Effector memory CD8-positive, alpha-beta T cell (primary cell): Measurements from ENCODE around the gene SLC25A34.
A peak's percentile ranks its signal among the peaks of the same experiment; 100 is the strongest.
"Not testable (repeated sequence)": the region's sequence is repeated elsewhere in the genome, so short reads cannot be mapped to it uniquely, and the experiment has no call there.

ENCODE experiments used
- ATAC-seq: fragments of 150-1000 bp; cut with Tn5 transposase; replicated peaks from 2 replicates; pipeline ENCODE4 v1.10.0; 2021; ENCODE audit warnings: mild to moderate bottlenecking, moderate library complexity
- DNase-seq, 3 experiments: peaks; one replicate each; pipeline ENCODE4 v3.0.0; 2021
- H3K27ac Mint-ChIP-seq, 2 donors: one replicate each; pipeline ENCODE4 v1.8.0; 2022; ENCODE audit warnings: mild to moderate bottlenecking in 2 of 2, mixed read lengths in 2 of 2, moderate library complexity in 2 of 2
- H3K27me3 Mint-ChIP-seq, 2 donors: one replicate each; pipeline ENCODE4 v1.8.0; 2022; ENCODE audit warnings: mixed read lengths in 2 of 2
- H3K36me3 Mint-ChIP-seq: one replicate; pipeline ENCODE4 v1.8.0; 2022; ENCODE audit warnings: mild to moderate bottlenecking, moderate library complexity, mixed read lengths; ENCODE audit not compliant: insufficient read depth
- H3K4me1 Mint-ChIP-seq, 2 donors: one replicate each; pipeline ENCODE4 v1.8.0; 2022; ENCODE audit warnings: low read depth in 2 of 2, mixed read lengths in 2 of 2
- H3K4me3 Mint-ChIP-seq, 2 donors: one replicate each; pipeline ENCODE4 v1.8.0; 2022; ENCODE audit warnings: mild to moderate bottlenecking in 2 of 2, mixed read lengths in 2 of 2, moderate library complexity in 2 of 2
- H3K9me3 Mint-ChIP-seq, 2 donors: one replicate each; pipeline ENCODE4 v1.8.0; 2022; ENCODE audit warnings: mixed read lengths in 2 of 2
- total RNA-seq, 9 experiments: gene quantifications; one replicate each; lab custom pipeline; 2026; lab: John Stamatoyannopoulos, UW

Gene SLC25A34
- total RNA-seq, result 1.3 to 4.5 (median 2.9) reads per million in 9 experiments

DNA sequence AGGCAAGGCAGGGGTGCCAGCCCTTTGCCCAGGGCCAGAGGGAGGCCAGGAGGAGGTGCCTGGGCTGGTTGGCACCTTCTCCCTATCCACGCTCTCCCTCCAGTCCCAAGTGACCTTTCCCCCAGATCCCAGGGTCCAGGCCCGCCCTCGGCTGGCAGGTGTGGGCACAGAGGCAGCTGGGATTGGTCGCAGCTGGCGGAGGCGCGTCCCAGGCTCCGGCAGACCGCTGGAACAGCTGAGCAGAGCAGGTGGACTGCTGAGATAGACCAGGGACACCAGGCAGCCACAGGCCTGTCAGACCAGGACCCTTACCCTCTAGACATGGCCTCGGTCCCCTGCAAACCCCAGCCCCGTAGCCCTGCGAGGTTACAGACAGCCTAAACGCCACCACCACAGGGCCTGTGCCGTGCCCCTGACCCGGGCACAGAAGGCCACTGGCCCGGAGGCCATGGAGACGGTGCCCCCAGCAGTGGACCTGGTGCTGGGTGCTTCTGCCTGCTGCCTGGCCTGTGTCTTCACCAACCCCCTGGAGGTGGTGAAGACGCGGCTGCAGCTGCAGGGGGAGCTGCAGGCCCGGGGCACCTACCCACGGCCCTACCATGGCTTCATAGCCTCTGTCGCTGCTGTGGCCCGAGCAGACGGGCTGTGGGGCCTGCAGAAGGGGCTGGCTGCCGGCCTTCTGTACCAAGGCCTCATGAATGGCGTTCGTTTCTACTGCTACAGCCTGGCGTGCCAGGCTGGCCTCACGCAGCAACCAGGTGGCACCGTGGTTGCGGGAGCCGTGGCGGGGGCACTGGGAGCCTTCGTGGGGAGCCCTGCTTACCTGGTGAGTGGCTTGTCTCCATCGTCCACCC is at the start of gene SLC25A34:
Gene SLC25A34, plus strand, starts transcription at position 221 of the 854 bp plus-strand sequence. Its CDS starts 228 bp downstream, at position 449.
- Mint-ChIP-seq H3K27me3 (peaks cover 0 to 1% of the 10 kb centered on the region in 2 donors), H3K9me3 (no peaks in the 10 kb centered on the region), H3K4me1 (peaks cover 2 to 3% of the 10 kb centered on the region in 2 donors), H3K27ac (no peak within 1 kb of the TSS), H3K36me3 (peaks cover 26% of the 10 kb centered on the region), H3K4me3 (no peak within 1 kb of the TSS)
- DNase-seq (no peak), ATAC-seq (no peak)

GRCh38 chr1:15687446-15687845 is 48.6 kb upstream of the SLC25A34 start:
- no peak overlapping the region for H3K27ac Mint-ChIP-seq
- H3K4me1 Mint-ChIP-seq, result peaks cover 17 to 29% of the 10 kb centered on the region in 2 donors
- DNase-seq, result no peak
- ATAC-seq, result no peak
- H3K27me3 Mint-ChIP-seq, result no peaks in the 10 kb centered on the region
- H3K9me3 Mint-ChIP-seq, result no peaks in the 10 kb centered on the region
- peaks cover 32% of the 10 kb centered on the region for H3K36me3 Mint-ChIP-seq
- H3K4me3 Mint-ChIP-seq, result peak overlapping the region in 1 of 2 donors; percentile 18

DNA sequence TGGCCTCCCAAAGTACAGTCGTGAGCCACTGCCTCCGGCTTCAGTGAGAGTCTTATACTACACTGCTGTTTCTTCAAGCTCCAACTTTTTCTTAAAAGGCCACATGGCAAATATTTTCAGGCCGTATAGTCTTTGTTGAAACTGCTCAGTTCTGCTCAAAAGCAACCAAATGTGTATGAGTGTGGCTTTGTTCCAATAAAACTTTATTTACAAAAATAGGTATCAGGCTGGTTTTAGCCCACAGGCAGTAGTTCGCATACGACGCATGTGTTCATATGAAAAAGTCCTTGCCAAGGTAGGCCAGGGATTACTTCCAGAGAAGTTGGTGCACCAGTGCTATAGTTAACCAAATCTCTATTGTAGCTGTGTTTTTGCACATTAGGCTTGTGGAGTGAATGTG is 45.7 kb upstream of the SLC25A34 start:
- H3K4me3 Mint-ChIP-seq, result no peak overlapping the region
- no peaks in the 10 kb centered on the region for H3K9me3 Mint-ChIP-seq
- ATAC-seq (no peak), DNase-seq (no peak)
- H3K27ac Mint-ChIP-seq, result no peak overlapping the region
- H3K36me3 Mint-ChIP-seq, result peaks cover 14% of the 10 kb centered on the region
- H3K4me1 Mint-ChIP-seq, result peaks cover 11 to 33% of the 10 kb centered on the region in 2 donors
- no peaks in the 10 kb centered on the region for H3K27me3 Mint-ChIP-seq

- H3K4me3 Mint-ChIP-seq, result no peak overlapping the region
Observed at GRCh38 chr1:15691434-15692032, 44.5 kb upstream of the SLC25A34 start.

GRCh38 chr1:15692121-15692682 is 43.9 kb upstream of the SLC25A34 start:
- Mint-ChIP-seq H3K4me1 (peaks cover 15 to 29% of the 10 kb centered on the region in 2 donors), H3K9me3 (no peaks in the 10 kb centered on the region), H3K36me3 (peaks cover 18% of the 10 kb centered on the region), H3K27me3 (no peaks in the 10 kb centered on the region), H3K27ac (peak overlapping the region in 1 of 2 donors; percentile 84), H3K4me3 (no peak overlapping the region)
- no peak for ATAC-seq
- no peak for DNase-seq

More at GRCh38 chr1:15691434-15692032, 44.5 kb upstream of the SLC25A34 start:
- H3K9me3 Mint-ChIP-seq, result no peaks in the 10 kb centered on the region
- H3K4me1 Mint-ChIP-seq, result peaks cover 8 to 26% of the 10 kb centered on the region in 2 donors
- DNase-seq (no peak), ATAC-seq (no peak)
- H3K27ac Mint-ChIP-seq, result no peak overlapping the region
- peaks cover 20% of the 10 kb centered on the region for H3K36me3 Mint-ChIP-seq
- H3K27me3 Mint-ChIP-seq, result no peaks in the 10 kb centered on the region

DNA sequence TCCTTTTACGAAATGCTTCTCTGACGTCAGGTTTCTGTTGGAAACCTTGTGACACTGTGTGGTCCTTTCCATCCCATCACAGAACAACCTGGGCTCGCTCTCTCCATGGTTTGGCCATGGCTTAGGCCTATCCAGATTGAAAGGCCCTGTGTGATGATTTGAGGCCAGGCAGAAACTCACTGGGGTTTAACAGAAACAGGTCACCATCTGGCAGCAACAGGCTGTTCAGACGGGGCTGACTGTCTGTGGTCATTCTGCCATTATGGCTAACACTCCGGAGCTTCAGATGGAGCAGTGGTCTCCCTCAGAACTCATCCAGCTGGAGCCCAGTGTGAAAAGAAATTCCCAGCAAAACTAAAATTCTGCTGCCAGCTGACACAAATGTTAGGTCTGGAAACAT is 42.7 kb upstream of the SLC25A34 start:
- Mint-ChIP-seq H3K9me3 (no peaks in the 10 kb centered on the region), H3K4me3 (no peak overlapping the region), H3K4me1 (peaks cover 17 to 27% of the 10 kb centered on the region in 2 donors), H3K27ac (peak overlapping the region in 1 of 2 donors; percentile 29), H3K27me3 (no peaks in the 10 kb centered on the region), H3K36me3 (peaks cover 20% of the 10 kb centered on the region)
- DNase-seq (no peak), ATAC-seq (no peak)

- no peaks in the 10 kb centered on the region for H3K9me3 Mint-ChIP-seq
- peaks cover 17 to 21% of the 10 kb centered on the region in 2 donors for H3K4me1 Mint-ChIP-seq
- peak overlapping the region; percentile 72 to 73 for H3K4me3 Mint-ChIP-seq
- H3K27me3 Mint-ChIP-seq, result no peaks in the 10 kb centered on the region
- peak; percentile 84 for ATAC-seq
- peaks cover 19% of the 10 kb centered on the region for H3K36me3 Mint-ChIP-seq
- H3K27ac Mint-ChIP-seq, result peak overlapping the region; percentile 69 to 90
- DNase-seq, result peak in 1 of 3 experiments; percentile 1
Observed at GRCh38 chr1:15696956-15697521, 39.0 kb upstream of the SLC25A34 start.

GRCh38 chr1:15698201-15698600 is 37.9 kb upstream of the SLC25A34 start:
- Mint-ChIP-seq H3K36me3 (peaks cover 29% of the 10 kb centered on the region), H3K27ac (no peak overlapping the region), H3K4me3 (no peak overlapping the region), H3K4me1 (peaks cover 19 to 21% of the 10 kb centered on the region in 2 donors), H3K9me3 (no peaks in the 10 kb centered on the region), H3K27me3 (no peaks in the 10 kb centered on the region)
- ATAC-seq, result no peak
- DNase-seq, result no peak

DNA sequence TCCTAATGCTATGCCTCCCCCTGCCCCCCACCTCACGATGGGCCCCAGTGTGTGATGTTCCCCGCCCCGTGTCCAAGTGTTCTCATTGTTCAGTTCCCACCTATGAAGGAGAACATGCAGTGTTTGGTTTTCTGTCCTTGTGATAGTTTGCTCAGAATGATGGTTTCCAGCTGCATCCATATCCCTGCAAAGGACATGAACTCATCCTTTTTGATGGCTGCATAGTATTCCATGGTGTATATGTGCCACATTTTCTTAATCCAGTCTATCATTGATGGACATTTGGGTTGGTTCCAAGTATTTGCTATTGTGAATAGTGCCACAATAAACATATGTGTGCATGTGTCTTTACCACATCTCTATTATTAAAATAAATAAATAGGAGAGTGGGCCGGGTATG is 36.7 kb upstream of the SLC25A34 start:
- not testable (repeated sequence) for H3K4me3 Mint-ChIP-seq, H3K27me3 Mint-ChIP-seq, ATAC-seq, DNase-seq, H3K9me3 Mint-ChIP-seq, H3K27ac Mint-ChIP-seq
- peaks cover 29% of the 10 kb centered on the region for H3K36me3 Mint-ChIP-seq
- H3K4me1 Mint-ChIP-seq, result peaks cover 18 to 24% of the 10 kb centered on the region in 2 donors

DNA sequence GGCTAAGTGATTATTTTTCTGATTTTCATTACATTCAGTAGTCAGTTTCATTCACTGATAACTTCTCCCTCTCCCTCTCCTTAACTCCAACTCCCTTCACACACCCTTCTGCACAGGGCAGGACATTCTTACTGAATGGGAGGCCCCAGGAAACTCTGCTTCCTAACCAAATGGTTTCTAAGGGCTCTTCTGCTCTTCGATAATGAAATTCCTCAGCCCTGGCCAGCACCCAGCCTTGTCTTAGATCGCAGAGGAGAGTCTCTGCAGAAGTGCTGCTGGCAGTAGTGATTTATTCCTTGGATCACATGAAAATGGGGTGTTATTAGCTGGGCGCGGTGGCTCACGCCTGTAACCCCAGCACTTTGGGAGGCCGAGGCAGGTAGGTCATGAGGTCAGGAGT is 35.5 kb upstream of the SLC25A34 start:
- ATAC-seq (no peak), DNase-seq (no peak)
- peaks cover 32% of the 10 kb centered on the region for H3K36me3 Mint-ChIP-seq
- H3K27ac Mint-ChIP-seq, result no peak overlapping the region
- H3K27me3 Mint-ChIP-seq, result no peaks in the 10 kb centered on the region
- no peaks in the 10 kb centered on the region for H3K9me3 Mint-ChIP-seq
- H3K4me1 Mint-ChIP-seq, result peaks cover 21 to 28% of the 10 kb centered on the region in 2 donors
- no peak overlapping the region for H3K4me3 Mint-ChIP-seq

GRCh38 chr1:15701784-15702183 is 34.3 kb upstream of the SLC25A34 start:
- Mint-ChIP-seq H3K27ac (no peak overlapping the region), H3K27me3 (no peaks in the 10 kb centered on the region), H3K9me3 (no peaks in the 10 kb centered on the region), H3K4me3 (no peak overlapping the region), H3K4me1 (peaks cover 26 to 27% of the 10 kb centered on the region in 2 donors), H3K36me3 (peaks cover 31% of the 10 kb centered on the region)
- no peak for DNase-seq
- no peak for ATAC-seq

DNA sequence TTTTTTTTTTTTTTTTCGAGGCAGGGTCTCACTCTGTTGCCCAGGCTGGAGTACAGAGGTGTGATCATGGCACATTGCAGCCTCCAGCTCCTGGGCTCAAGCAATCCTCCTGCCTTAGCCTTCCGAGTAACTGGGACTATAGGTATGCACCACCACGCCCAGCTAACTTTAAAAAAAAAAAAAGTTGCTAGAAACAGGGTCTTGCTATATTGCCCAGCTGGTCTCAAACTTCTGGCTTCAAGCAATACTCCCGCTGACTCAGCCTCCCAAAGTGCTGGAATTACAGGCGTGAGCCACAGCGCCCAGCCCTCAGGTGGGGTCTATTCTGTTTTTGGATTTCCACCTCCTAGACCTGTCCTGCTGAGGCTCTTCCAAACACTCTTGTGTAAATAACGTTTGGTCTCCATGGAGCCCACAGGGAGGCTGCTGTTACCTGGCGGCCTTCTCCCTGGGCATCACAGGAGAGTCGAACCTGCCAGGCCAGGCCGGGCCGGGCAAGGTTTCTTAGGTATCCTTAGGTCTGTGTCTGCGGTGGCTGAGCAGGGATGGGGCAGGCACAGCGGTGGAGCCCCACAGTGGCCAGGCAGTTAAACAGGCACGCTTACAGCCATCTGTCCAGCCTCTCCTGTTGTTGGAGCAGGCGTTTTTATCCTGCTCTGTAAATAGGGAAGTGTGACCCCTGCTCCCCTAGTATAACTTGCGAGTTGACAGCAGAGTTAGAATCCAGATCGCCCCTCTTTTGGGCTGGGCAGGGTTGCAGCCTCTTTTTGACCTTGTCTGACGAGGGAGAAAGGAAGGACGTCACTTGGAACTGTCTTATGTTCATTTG is 33.1 kb upstream of the SLC25A34 start:
- Mint-ChIP-seq H3K9me3 (no peaks in the 10 kb centered on the region), H3K4me1 (peaks cover 19 to 20% of the 10 kb centered on the region in 2 donors), H3K27ac (peak overlapping the region in 1 of 2 donors; percentile 71), H3K4me3 (no peak overlapping the region), H3K36me3 (peaks cover 28% of the 10 kb centered on the region), H3K27me3 (no peaks in the 10 kb centered on the region)
- ATAC-seq (no peak), DNase-seq (no peak)
